ENCODE results near the gene GALR3.

DNA sequence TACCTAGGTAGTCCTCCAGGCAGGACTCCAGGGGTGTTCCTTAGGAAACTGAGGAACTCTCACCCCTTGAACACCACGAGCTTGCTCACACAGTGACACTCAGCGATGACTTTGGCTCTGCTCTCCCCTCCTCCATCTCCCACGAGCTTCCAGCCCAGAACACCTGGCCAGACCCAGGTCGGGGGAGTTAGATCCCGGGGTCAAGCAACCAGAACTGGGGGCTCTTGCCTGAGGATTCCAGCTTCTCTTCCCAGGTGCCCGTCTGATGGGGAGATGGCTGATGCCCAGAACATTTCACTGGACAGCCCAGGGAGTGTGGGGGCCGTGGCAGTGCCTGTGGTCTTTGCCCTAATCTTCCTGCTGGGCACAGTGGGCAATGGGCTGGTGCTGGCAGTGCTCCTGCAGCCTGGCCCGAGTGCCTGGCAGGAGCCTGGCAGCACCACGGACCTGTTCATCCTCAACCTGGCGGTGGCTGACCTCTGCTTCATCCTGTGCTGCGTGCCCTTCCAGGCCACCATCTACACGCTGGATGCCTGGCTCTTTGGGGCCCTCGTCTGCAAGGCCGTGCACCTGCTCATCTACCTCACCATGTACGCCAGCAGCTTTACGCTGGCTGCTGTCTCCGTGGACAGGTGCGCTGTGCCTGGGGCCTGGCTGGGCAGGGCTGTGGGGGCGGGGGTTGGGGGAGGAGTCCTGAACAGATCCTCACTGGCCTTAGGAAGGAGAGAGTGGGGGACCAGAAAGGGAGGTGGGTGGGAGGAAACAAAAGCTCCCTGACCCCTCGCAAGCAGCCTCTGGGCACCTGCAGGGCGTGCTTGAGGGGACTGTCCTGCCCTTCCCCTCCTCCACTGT, at the start of gene GALR3:
- no peak for TF ChIP-seq CTCF (IDR thresholded peaks at IDR 0.05; ENCODE audit: insufficient read depth, low read length)
- TF ChIP-seq REST (IDR thresholded peaks at IDR 0.05; ENCODE audit: insufficient replicate concordance, low read depth), result no peak
- TF ChIP-seq POLR2AphosphoS5 (IDR thresholded peaks at IDR 0.05; ENCODE audit: low read depth), result no peak

All from HL-60 (cell line).